Activated naive CD4-positive, alpha-beta T cell treated with anti-CD3 and anti-CD28 coated beads, Interleukin-2, amount 10 ng/mL, durations not matched to agents 7 days and 5 days (primary cell): ENCODE measurements around the gene KRTAP12-3.
A peak's percentile ranks its signal among the peaks of the same experiment; 100 is the strongest.
"Not testable (repeated sequence)": the region's sequence is repeated elsewhere in the genome, so short reads cannot be mapped to it uniquely, and the experiment has no call there.

Experiments
- CTCF ChIA-PET: fragments of 350-600 bp; sonication (Branson Sonifier 250); formaldehyde crosslinking; loops from one replicate; lab custom pipeline; 2021; ENCODE audit warnings: antibody characterized with exemption; lab: Charles Lee
- DNase-seq: peaks from one replicate; pipeline ENCODE4 v3.0.0-alpha.2; 2020
- H3K27ac Mint-ChIP-seq: one replicate; pipeline ENCODE4 v1.8.0; 2021; ENCODE audit warnings: mild to moderate bottlenecking, moderate library complexity, mixed read lengths
- H3K27me3 Mint-ChIP-seq: one replicate; pipeline ENCODE4 v1.8.0; 2021; ENCODE audit warnings: mild to moderate bottlenecking, mixed read lengths
- H3K36me3 Mint-ChIP-seq: one replicate; pipeline ENCODE4 v1.8.0; 2021; ENCODE audit warnings: mixed read lengths
- H3K4me1 Mint-ChIP-seq: one replicate; pipeline ENCODE4 v1.8.0; 2021; ENCODE audit warnings: mixed read lengths
- H3K4me3 Mint-ChIP-seq: one replicate; pipeline ENCODE4 v1.8.0; 2021; ENCODE audit warnings: mild to moderate bottlenecking, moderate library complexity, mixed read lengths
- H3K9me3 Mint-ChIP-seq: one replicate; pipeline ENCODE4 v1.8.0; 2021; ENCODE audit warnings: mixed read lengths

The KRTAP12-3 gene

DNA sequence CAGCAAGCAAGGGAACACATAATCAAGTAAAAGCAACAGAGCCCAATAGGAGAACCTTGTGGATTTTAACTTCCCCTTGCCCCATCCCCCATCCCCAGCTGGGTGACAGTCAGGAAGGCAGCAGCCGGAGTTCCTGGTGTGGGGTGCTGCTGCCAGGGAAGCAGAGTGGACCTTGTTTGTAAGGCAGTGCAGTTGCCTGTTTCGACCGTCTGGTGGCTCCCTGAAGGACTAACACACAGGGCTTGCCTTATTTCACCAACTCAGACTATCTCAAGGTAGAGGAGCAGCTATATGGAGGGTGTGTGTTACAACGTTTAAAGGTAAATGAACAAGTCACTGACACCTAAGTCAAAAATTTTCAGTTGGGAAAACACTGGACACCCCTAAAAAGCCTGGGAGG is 39.2 kb upstream of the KRTAP12-3 start:
- Mint-ChIP-seq H3K4me3 (peak overlapping the region; percentile 30), H3K27me3 (peaks cover 6% of the 10 kb centered on the region), H3K27ac (peak overlapping the region; percentile 91), H3K9me3 (peaks cover 43% of the 10 kb centered on the region), H3K4me1 (peaks cover 41% of the 10 kb centered on the region), H3K36me3 (peaks cover 37% of the 10 kb centered on the region)
- DNase-seq: no peak
- CTCF ChIA-PET: interaction anchor here (0.9 to 1.2 kb wide), 2 partner anchors 35 to 46 kb away, joined by 3 read pairs; no protein-coding TSS in a partner anchor

DNA sequence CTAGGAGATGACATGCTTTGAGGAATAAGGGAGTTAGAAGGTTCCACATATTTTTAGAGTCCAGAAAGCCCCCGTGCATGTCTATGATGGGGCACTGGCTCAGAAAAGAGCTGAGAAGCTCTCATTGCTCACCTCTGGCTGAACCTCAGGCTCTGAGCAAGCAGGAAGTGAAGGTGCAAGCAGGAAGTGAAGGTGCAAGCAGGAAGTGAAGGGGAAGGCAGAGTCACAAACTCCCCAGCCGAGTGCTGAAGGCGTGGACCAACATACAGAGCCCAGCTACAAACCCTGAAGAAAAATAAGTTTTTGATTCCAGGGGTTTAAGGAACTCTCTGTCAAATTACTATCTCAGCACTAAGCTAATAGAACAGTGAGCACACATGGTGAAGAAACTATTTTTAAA is 38.8 kb upstream of the KRTAP12-3 start:
- CTCF ChIA-PET: interaction anchor here (0.5 to 1.2 kb wide), 3 partner anchors 35 to 45 kb away, joined by 3 read pairs; no protein-coding TSS in a partner anchor

DNA sequence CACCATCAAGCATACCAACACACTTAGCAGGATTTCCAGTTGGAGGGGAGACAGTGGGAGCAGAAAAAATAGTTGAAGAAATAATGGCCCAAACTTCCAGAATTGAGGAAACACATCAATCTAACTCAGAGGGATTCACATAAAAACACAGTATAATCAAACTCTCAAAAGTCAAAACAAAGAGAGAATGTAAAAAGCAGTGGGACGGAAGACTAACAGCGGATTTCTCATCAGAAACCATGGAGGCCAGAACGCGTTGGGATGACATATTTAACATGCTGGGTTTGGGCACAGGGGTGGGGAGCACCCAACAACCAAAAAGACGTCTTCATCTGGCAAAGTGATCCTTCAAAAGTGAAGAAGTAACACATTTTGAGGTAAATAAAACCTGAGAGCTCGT is 37.8 kb upstream of the KRTAP12-3 start:
- H3K4me1 Mint-ChIP-seq: peaks cover 39% of the 10 kb centered on the region
- peaks cover 44% of the 10 kb centered on the region for H3K36me3 Mint-ChIP-seq
- H3K27me3 Mint-ChIP-seq: peaks cover 10% of the 10 kb centered on the region
- peaks cover 55% of the 10 kb centered on the region for H3K9me3 Mint-ChIP-seq
- DNase-seq: no peak
- CTCF ChIA-PET: no interaction called here
- H3K4me3 Mint-ChIP-seq: no peak overlapping the region
- H3K27ac Mint-ChIP-seq: peak overlapping the region; percentile 91

More for the DNA sequence above, 38.8 kb upstream of the KRTAP12-3 start:
- Mint-ChIP-seq H3K27ac (peak overlapping the region; percentile 91), H3K4me3 (peak overlapping the region; percentile 30), H3K36me3 (peaks cover 38% of the 10 kb centered on the region), H3K9me3 (peaks cover 47% of the 10 kb centered on the region), H3K27me3 (peaks cover 6% of the 10 kb centered on the region), H3K4me1 (peaks cover 41% of the 10 kb centered on the region)
- peak; percentile 71 for DNase-seq

DNA sequence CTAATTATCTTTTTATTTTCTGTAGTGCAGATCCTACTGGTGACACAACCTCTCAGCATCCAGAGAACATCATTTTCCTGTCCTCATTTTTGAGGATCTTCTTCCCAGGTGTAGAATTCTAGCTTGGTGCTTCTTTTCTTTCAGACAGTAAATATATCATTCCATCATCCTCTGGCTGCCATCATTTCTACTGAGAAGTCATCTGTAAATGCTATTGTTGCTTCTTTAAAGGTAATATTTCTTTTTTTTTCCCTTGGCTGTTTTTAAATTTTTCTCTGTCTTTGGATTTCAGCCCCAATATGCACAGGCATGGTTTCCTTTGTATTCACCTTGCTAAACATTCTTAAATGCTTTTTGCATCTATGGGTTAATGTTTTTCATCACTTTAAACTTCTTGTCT is 34.2 kb upstream of the KRTAP12-3 start:
- Mint-ChIP-seq H3K4me1 (peaks cover 16% of the 10 kb centered on the region), H3K36me3 (peaks cover 40% of the 10 kb centered on the region), H3K4me3 (no peak overlapping the region), H3K27ac (no peak overlapping the region), H3K27me3 (peaks cover 12% of the 10 kb centered on the region), H3K9me3 (peaks cover 54% of the 10 kb centered on the region)
- CTCF ChIA-PET: interaction anchor here (1.0 kb wide), 1 partner anchor 31 kb away, joined by 3 read pairs; the partner anchor contains the start of gene KRTAP12-4
- no peak for DNase-seq

DNA sequence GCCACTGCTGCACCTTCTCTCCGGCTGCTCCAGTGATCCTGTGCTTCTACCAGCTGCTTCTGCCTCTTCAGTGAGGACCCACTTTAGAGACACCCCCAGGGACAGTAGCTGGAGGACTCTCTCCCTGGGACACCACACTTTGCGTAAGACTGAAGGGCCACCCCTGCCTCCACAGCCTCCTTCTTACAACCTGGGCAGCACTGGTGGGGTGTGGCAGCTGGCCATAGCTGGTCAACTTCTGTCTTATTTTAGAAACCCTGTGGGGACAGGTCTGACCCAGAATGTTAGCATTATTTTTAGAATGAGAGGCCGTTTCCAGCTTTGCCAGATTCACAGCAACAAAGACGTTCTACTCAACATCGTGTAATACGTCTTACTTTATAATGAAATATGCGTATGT is 32.0 kb upstream of the KRTAP12-3 start:
- H3K36me3 Mint-ChIP-seq: peaks cover 29% of the 10 kb centered on the region
- no peak for DNase-seq
- H3K4me3 Mint-ChIP-seq: no peak overlapping the region
- peaks cover 18% of the 10 kb centered on the region for H3K27me3 Mint-ChIP-seq
- peaks cover 12% of the 10 kb centered on the region for H3K4me1 Mint-ChIP-seq
- H3K27ac Mint-ChIP-seq: no peak overlapping the region
- peaks cover 45% of the 10 kb centered on the region for H3K9me3 Mint-ChIP-seq
- CTCF ChIA-PET: no interaction called here

DNA sequence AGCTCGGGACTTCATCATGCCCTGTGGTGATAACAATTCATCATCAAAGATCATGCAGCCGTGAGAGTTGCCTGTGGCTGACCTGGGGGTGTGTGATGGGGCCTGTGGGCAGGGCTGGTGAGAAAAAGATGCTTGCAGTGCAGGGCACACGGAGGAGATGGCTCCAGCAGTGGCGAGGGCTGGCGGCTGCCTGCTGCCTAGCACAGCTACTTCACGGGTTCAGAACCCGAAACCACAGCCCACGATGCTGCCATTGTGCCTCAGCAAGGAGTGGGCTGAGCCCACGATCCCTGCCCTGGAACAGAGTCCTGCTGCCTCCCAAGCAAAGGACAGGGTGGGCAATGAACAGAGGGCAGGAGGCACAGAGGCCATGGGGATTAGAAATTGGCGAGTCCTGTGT is 31.5 kb upstream of the KRTAP12-3 start:
- H3K36me3 Mint-ChIP-seq: peaks cover 31% of the 10 kb centered on the region
- peaks cover 18% of the 10 kb centered on the region for H3K27me3 Mint-ChIP-seq
- peaks cover 48% of the 10 kb centered on the region for H3K9me3 Mint-ChIP-seq
- peaks cover 12% of the 10 kb centered on the region for H3K4me1 Mint-ChIP-seq
- no peak for DNase-seq
- CTCF ChIA-PET: no interaction called here
- H3K4me3 Mint-ChIP-seq: no peak overlapping the region
- no peak overlapping the region for H3K27ac Mint-ChIP-seq

DNA sequence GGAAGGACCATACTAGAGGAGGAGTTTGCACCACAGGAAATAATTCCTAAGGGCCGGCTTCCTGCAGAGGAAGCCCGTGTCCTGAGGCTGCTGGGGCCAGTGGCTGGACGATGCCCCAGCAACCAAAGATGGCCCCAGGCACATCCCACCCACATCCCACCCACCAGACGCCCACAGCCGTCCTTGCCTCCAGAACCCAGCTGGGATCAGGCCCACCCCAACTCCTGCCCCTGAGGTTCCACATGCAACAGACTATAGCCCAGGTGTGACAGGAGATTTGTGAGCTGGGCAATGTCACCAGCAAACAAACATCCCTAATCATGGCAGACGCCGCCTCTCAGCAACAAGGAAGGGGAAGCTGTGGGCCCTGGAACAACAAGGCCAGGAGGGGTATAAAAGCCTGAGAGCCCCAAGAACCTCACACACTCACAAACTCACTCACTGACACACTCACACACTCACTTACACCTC is 31.0 kb upstream of the KRTAP12-3 start, which contains the start of gene KRTAP10-9:
TSS of gene KRTAP10-9 (plus strand) at position 421 of the 471 bp plus-strand sequence. CDS start 79 bp downstream, outside the sequence.
- Mint-ChIP-seq H3K27me3 (peaks cover 18% of the 10 kb centered on the region), H3K4me1 (peaks cover 12% of the 10 kb centered on the region), H3K4me3 (no peak within 1 kb of the TSS), H3K9me3 (peaks cover 49% of the 10 kb centered on the region), H3K27ac (no peak within 1 kb of the TSS), H3K36me3 (peaks cover 32% of the 10 kb centered on the region)
- DNase-seq: no peak
- CTCF ChIA-PET: no interaction called here

DNA sequence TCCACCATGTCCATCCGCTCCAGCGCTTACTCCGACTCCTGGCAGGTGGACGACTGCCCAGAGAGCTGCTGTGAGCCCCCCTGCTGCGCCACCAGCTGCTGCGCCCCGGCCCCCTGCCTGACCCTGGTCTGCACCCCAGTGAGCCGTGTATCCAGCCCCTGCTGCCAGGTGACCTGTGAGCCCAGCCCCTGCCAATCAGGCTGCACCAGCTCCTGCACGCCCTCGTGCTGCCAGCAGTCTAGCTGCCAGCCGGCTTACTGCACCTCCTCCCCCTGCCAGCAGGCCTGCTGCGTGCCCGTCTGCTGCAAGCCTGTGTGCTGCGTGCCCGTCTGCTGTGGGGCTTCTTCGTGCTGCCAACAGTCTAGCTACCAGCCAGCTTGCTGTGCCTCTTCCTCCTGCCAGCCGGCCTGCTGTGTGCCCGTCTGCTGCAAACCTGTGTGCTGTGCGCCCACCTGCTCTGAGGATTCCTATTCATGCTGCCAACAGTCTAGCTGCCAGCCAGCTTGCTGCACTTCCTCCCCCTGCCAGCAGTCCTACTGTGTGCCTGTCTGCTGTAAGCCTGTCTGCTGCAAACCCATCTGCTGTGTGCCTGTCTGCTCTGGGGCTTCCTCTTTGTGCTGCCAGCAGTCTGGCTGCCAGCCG is 30.4 kb upstream of the KRTAP12-3 start:
- H3K27ac Mint-ChIP-seq, H3K4me3 Mint-ChIP-seq, DNase-seq, CTCF ChIA-PET: not testable (repeated sequence)
- H3K4me1 Mint-ChIP-seq: peaks cover 12% of the 10 kb centered on the region
- peaks cover 29% of the 10 kb centered on the region for H3K36me3 Mint-ChIP-seq
- H3K9me3 Mint-ChIP-seq: peaks cover 51% of the 10 kb centered on the region
- peaks cover 21% of the 10 kb centered on the region for H3K27me3 Mint-ChIP-seq

DNA sequence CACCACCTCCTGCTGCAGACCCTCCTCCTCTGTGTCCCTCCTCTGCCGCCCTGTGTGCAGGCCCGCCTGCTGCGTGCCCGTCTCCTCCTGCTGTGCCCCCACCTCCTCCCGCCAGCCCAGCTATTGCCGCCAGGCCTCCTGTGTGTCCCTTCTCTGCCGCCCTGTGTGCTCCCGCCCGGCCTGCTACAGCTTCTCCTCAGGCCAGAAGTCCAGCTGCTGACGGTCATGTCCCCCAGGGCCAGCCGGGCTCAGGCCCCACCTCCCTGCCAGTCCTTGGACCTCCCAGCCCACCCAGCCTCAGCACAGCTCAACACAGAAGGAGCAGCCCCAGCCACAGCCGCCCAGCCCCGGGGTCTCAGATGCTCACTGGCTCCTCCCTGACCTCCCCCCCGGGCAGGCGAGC is 29.9 kb upstream of the KRTAP12-3 start:
- DNase-seq, H3K27ac Mint-ChIP-seq, H3K4me3 Mint-ChIP-seq, CTCF ChIA-PET: not testable (repeated sequence)
- Mint-ChIP-seq H3K4me1 (peaks cover 12% of the 10 kb centered on the region), H3K9me3 (peaks cover 47% of the 10 kb centered on the region), H3K36me3 (peaks cover 25% of the 10 kb centered on the region), H3K27me3 (peaks cover 26% of the 10 kb centered on the region)

DNA sequence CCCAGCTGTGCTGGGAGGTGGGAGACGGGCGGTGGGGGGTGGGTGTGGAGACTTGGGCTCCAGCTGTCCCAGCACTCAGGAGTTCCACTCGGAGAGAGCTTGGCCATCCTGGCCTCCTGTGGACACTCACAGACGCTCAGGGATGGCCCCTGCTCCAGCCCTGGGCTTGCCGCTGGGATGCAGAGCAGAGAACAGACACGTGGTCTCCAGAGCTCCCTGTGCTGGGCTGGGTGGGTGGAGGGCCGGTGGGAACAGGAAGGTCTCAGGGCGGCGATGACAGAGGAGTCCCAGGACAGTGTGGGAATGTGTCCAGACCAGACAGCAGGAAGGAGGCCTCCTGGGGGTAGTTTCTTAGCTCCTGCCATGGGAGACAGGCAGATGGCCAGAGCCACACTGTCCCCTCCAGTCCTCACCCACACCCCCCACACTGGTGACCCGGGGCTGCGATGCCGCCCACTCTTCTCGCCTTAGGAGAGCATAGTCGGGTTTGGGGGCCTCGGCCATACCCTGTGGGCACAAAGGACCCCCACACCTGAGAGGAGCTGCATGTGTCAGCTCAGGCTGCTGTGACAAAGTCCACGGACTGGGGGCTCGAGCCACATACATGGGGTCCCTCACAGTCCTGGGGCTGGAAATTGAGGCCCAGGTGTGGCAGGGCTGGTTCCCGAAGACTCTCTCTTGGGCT is 28.9 kb upstream of the KRTAP12-3 start:
- Mint-ChIP-seq H3K9me3 (peaks cover 47% of the 10 kb centered on the region), H3K36me3 (peaks cover 22% of the 10 kb centered on the region), H3K4me3 (no peak overlapping the region), H3K27me3 (peaks cover 26% of the 10 kb centered on the region), H3K27ac (no peak overlapping the region), H3K4me1 (peaks cover 12% of the 10 kb centered on the region)
- CTCF ChIA-PET: no interaction called here
- DNase-seq: no peak

DNA sequence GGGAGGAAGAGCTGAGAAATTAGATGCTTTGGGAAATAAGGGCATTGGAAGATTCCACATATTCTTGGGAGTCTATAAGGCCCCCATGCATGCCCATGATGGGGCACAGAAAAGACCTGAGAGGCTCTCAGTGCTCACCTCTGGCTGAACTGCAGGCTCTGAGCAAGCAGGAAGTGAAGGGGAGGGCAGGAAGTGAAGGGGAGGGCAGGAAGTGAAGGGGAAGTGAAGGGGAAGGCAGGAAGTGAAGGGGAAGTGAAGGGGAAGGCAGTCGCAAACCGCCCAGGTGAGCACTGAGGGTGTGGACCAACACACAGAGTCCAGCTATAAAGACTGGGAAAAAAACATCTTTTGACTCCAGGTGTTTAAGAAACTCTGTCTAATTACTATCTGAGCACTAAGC is 27.3 kb upstream of the KRTAP12-3 start:
- peaks cover 35% of the 10 kb centered on the region for H3K9me3 Mint-ChIP-seq
- H3K27me3 Mint-ChIP-seq: peaks cover 20% of the 10 kb centered on the region
- CTCF ChIA-PET: no interaction called here
- no peak for DNase-seq
- no peak overlapping the region for H3K4me3 Mint-ChIP-seq
- peaks cover 15% of the 10 kb centered on the region for H3K36me3 Mint-ChIP-seq
- H3K27ac Mint-ChIP-seq: peak overlapping the region; percentile 47
- H3K4me1 Mint-ChIP-seq: peaks cover 12% of the 10 kb centered on the region

DNA sequence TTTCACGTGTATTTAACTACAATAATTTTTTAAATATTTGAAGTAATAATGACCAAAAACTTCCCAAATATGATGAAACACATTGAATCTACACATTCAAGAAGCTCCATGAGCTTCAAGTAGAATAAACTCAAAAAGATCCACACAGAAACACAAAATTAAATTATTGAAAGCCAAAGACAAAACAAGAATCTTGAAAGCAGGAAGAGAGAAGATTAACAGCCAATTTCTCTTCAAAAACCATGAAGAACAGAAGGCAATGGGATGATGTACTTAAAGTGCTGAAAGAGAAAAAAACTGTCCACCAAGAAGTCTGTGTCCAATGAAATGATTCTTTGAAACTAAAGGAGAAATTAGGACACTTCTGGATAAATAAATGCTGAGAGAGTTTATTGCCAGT is 25.7 kb upstream of the KRTAP12-3 start:
- Mint-ChIP-seq H3K4me3 (no peak overlapping the region), H3K9me3 (peaks cover 35% of the 10 kb centered on the region), H3K27me3 (peaks cover 31% of the 10 kb centered on the region), H3K27ac (no peak overlapping the region), H3K4me1 (peaks cover 12% of the 10 kb centered on the region), H3K36me3 (peaks cover 15% of the 10 kb centered on the region)
- no peak for DNase-seq
- CTCF ChIA-PET: no interaction called here

DNA sequence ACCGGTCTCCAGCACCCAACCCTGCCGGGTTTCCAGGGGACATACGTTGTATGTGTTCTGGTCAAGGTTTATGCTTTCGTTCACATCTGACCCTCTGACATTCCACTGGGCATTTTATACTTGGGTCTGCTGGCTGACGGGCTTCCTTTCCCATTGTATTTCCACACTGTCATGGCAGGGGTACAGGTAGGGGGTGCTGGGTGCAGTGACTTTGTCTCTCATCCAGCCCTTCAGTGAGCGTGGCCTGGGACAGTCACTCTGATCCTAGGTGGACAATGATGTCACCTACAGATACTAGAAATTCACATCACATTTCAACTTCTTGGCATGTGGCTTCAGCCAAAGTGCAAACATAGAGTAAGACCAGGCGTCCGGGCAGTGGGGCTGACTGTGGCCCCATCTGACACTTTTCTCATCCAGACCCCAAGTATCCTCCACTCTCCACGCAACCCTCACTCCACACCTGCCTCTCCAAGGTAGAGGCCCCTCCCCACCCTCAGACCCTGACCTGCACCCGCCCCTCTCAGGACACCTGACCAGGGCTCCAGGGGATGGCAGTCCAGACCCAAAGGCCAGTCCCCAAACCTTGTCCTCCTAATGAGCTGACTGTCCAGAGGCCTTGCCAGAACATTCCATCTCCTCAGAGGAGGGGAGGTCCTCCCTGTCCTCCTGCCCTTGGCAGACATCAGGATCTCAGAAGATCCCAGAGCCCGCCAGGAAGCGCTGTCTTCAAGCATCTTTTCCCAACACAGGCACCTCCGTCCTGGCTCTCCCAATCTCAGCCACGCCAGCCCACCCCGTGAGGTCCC is 21.3 kb upstream of the KRTAP12-3 start:
- Mint-ChIP-seq H3K9me3 (peaks cover 31% of the 10 kb centered on the region), H3K4me3 (no peak overlapping the region), H3K4me1 (no peaks in the 10 kb centered on the region), H3K27me3 (peaks cover 44% of the 10 kb centered on the region), H3K36me3 (peaks cover 4% of the 10 kb centered on the region), H3K27ac (no peak overlapping the region)
- DNase-seq: no peak
- CTCF ChIA-PET: no interaction called here
